Thoracic aorta (tissue), 2 donors: ENCODE results near the gene RAB5IF. TPM values are rescaled to one million over a fixed set of nuclear protein-coding genes. Genes with fewer than 3 reads are reported as not detected.

Experiments used
- ATAC-seq: fragments of 150-250 bp; one replicate; pipeline ENCODE4 v1.8.0; 2017; ENCODE audit warnings: low read depth; ENCODE audit not compliant: insufficient number of reproducible peaks, low FRiP score
- DNase-seq: peaks from one replicate; pipeline ENCODE4 v3.0.0-alpha.2; 2020; ENCODE audit warnings: low spot score
- H3K27ac ChIP-seq, 2 donors: fragments of 200-600 bp; sonication (generic); 1 replicate in 1 of 2; 2 replicates in 1 of 2; pipeline ENCODE4 v1.5.1; 2016; ENCODE audit warnings: mild to moderate bottlenecking in 2 of 2, moderate library complexity in 2 of 2
- H3K27me3 ChIP-seq: fragments of 200-600 bp; sonication (generic); replicated peaks from 2 replicates; pipeline ENCODE4 v1.6.0; 2016; ENCODE audit warnings: mild to moderate bottlenecking; ENCODE audit not compliant: insufficient read depth
- H3K36me3 ChIP-seq: fragments of 200-600 bp; sonication (generic); one replicate; pipeline ENCODE4 v1.5.1; 2016
- H3K4me1 ChIP-seq, 2 donors: fragments of 200-600 bp; sonication (generic); 1 replicate in 1 of 2; 2 replicates in 1 of 2; pipeline versions ENCODE4 v1.5.1 to v1.6.0; 2016; ENCODE audit warnings: low read depth in 2 of 2, mild to moderate bottlenecking in 1 of 2; ENCODE audit not compliant: control insufficient read depth in 1 of 2
- H3K4me3 ChIP-seq: fragments of 200-600 bp; sonication (generic); 2 replicates; pipeline ENCODE4 v1.5.1; 2016; ENCODE audit warnings: mild to moderate bottlenecking
- H3K9me3 ChIP-seq: fragments of 200-600 bp; sonication (generic); 2 replicates; pipeline ENCODE4 v1.5.1; 2016
- CTCF ChIP-seq: fragments of 200-600 bp; sonication (generic); IDR thresholded peaks from one replicate; pipeline ENCODE4 v1.5.1; 2019; ENCODE audit warnings: antibody characterized with exemption
- total RNA-seq, 2 donors: library from RNA; depleted of rRNA; stranded (reverse); fragments of >200 nt; gene quantifications; one replicate each; pipeline versions ENCODE4 v1.1.0 to v1.2.3, GENCODE V29; 2016

RAB5IF gene
- total RNA-seq, 2 donors from 2014 or later: 52.0 to 72.1 TPM

DNA sequence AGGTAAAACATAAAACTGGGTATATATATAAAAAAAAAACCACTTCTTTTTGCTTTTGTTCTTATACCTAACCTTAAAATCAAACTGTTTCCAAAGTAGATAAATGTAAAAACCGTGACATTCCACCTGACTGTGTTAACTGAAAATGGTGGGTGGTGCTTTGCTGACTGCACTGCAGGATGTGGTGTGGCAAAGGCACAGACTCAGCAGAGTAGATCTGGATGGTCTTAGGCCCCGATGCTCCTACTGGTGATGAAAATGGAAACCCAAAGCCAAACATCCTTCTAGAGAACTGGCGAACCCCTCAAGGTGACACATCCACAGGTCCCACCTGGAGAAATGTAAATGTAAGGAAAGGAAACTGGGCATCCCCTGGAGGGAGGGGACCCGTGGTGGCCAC lies 23.3 kb upstream of the RAB5IF start:
- Histone ChIP-seq H3K36me3 (peaks cover 16% of the 10 kb centered on the region), H3K9me3 (no peaks in the 10 kb centered on the region), H3K4me3 (no peak overlapping the region), H3K4me1 (no peaks in the 10 kb centered on the region), H3K27me3 (no peaks in the 10 kb centered on the region), H3K27ac (no peak overlapping the region)
- ATAC-seq (no peak), DNase-seq (no peak)
- TF ChIP-seq CTCF: no peak

- H3K9me3 ChIP-seq: no peaks in the 10 kb centered on the region
- no peak for TF ChIP-seq CTCF
- peaks cover 16% of the 10 kb centered on the region for H3K36me3 ChIP-seq
- no peak for DNase-seq
- no peak overlapping the region for H3K27ac ChIP-seq
- ATAC-seq: no peak
- no peak overlapping the region for H3K4me3 ChIP-seq
- H3K4me1 ChIP-seq: no peaks in the 10 kb centered on the region
- H3K27me3 ChIP-seq: no peaks in the 10 kb centered on the region
Measured at GRCh38 chr20:36582821-36583220, 22.8 kb upstream of the RAB5IF start.

- Histone ChIP-seq H3K27me3 (no peaks in the 10 kb centered on the region), H3K9me3 (no peaks in the 10 kb centered on the region), H3K27ac (no peak overlapping the region), H3K4me1 (no peaks in the 10 kb centered on the region), H3K36me3 (peaks cover 14% of the 10 kb centered on the region), H3K4me3 (no peak overlapping the region)
- no peak for DNase-seq
- TF ChIP-seq CTCF: no peak
- no peak for ATAC-seq
Measured at GRCh38 chr20:36584018-36584481, 21.5 kb upstream of the RAB5IF start.

DNA sequence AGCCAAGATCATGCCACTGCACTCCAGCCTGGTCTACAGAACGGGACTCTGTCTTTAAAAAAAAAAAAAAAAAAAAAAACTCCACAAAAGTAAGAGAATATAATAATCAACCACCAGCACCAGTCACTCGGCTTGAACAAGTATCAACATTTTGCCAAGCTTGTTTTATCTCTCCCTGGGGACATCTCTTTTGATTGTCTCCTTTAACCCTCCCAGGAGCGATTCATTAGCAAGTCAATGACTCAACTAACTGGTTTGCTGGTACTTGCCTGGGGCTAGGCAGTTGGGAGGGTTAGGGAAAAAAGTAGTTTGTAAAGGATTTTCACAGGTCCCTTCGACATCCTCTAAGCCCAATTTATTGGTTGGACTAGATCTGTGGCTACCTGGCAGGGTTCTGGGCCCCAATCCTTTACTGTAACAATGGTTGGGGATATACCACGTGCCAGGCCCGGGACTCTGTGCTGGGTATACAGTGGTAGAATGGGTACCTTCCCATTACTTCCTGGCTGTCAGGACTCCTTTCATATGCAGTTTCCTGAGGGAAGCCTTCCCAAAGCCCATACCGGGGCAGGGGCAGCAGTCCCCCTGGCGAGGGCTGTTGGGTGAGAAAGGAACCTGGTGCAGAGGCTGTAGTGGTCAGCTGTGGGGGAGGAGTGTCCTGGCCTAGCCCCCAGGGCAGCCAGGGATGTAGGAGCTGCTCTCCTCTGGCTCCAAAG lies 20.0 kb upstream of the RAB5IF start:
- no peak for TF ChIP-seq CTCF
- H3K9me3 ChIP-seq: no peaks in the 10 kb centered on the region
- peaks cover 6% of the 10 kb centered on the region for H3K36me3 ChIP-seq
- H3K4me1 ChIP-seq: no peaks in the 10 kb centered on the region
- no peaks in the 10 kb centered on the region for H3K27me3 ChIP-seq
- no peak overlapping the region for H3K4me3 ChIP-seq
- H3K27ac ChIP-seq: no peak overlapping the region
- no peak for ATAC-seq
- DNase-seq: no peak

- Histone ChIP-seq H3K4me1 (no peaks in the 10 kb centered on the region), H3K27me3 (no peaks in the 10 kb centered on the region), H3K27ac (no peak overlapping the region), H3K9me3 (no peaks in the 10 kb centered on the region), H3K36me3 (peaks cover 3% of the 10 kb centered on the region), H3K4me3 (no peak overlapping the region)
- no peak for TF ChIP-seq CTCF
- ATAC-seq (no peak), DNase-seq (no peak)
Measured at GRCh38 chr20:36587388-36588070, 18.1 kb upstream of the RAB5IF start.
